GM18505 (cell line): ENCODE data around the gene EMILIN3.

ENCODE experiments used
- ATAC-seq: cut with Tn5 transposase; IDR thresholded peaks from one replicate; pipeline ENCODE4 v1.9.1; 2021; ENCODE audit not compliant: unreplicated experiment
- POLR2A ChIP-seq: IDR thresholded peaks from 4 replicates; pipeline ENCODE4 v1.6.1; 2011; ENCODE audit warnings: borderline replicate concordance; ENCODE audit not compliant: insufficient read depth, insufficient read length; ENCODE audit errors: extremely low read depth

The EMILIN3 gene

DNA sequence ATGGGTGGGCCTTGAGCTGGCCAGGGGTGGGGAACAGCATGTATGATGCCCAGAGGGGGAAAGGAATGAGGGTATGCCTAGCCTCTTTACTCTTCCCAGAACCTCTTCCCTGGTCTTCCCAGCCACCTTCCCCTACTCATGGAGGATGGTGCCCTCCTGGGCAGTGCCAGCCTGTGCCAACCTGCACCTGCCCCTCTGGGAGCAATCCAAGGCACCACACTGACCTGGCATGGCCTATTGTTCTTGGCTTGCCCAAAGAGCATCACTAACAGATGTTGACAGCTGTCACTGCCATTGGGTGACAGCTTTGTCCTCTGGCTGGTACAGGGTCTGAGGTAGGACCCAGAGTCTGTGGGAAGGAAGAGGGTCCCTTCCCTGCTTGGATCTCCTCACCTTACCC is 13.1 kb downstream of the EMILIN3 start:
- no peak for ATAC-seq
- no peak for TF ChIP-seq POLR2A

DNA sequence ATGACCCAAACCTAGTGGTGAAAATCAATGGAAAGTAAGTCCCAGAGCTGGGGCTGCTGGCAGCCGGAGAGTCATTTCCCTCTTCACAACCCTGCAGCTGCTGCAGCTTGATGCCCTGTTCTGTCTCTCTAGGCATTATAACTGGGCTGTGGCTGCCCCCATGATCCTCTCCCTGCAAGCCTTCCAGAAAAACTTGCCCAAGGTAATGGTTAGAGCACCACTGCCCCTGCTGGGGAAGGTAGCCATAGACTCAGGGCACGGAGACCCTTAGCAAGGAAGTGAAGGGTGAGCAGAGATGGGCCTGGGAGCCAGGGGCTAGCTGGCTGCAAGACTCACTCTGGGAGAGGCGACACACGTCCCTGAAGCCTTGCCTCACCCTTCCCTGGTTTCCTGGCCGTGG is 14.0 kb downstream of the EMILIN3 start:
- no peak for ATAC-seq
- no peak for TF ChIP-seq POLR2A

DNA sequence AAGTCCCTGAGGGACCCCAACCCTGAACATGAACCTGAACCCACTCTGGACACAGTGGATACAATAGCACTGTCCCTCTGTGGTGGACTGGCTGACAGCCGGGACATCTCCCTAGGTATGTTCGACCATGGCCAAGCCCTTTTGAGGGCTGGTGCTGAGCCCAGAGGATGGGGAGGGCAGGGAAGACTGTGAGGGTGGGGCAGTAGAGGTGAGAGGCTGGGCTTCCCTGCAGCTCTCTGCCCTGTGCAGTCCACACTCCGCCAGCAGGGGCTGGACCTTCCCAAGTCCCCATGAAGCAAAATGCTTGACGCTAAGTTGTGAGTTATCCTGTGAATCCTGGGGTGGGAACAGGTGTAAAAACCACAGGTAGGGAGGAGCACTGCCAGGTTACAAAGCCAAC is 14.5 kb downstream of the EMILIN3 start:
- TF ChIP-seq POLR2A: no peak
- ATAC-seq: no peak

DNA sequence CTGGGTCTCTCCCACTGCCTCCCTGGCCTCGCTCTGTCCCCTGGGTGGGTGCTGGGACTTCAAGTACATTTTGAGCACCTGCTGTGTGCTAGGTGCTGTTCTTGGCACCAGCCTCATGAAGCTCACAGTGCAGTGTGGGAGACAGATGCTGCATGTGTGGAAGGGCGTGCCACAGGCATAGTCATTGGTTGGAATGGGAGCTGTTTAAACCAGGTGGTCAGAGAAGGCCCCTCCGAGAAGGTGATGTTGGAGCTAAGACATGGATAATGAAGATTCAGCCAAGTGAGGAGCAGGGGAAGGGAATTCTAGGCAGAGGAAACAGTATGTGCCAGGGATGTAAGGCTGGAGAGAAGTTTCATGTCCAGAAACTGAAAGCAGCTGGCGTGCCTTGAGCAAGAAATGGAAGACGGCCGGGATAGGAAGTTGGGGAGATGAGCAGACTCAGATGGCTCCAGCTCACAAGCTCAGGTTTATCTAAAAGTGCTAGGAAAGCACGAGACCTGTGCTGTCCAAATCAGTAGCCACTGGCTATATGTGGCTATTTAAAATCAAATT is 16.1 kb downstream of the EMILIN3 start:
- ATAC-seq: no peak

DNA sequence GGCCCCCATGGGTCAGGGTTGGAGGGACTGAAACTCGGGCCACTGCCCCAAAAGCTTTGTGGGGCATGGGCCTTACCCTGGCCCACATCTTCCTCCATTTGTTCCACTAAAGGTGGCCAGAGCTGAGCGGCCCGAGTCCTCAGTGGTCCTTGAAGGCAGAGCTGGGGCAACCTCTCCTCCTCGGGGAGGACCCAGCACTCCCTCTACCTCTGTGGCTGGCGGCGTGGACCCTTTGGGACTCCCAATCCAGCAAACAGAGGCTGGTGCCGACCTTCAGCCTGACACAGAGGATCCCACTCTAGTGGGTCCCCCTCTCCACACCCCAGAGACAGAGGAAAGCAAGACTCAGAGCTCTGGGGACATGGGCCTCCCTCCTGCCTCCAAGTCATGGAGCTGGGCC is 16.7 kb downstream of the EMILIN3 start:
- no peak for TF ChIP-seq POLR2A
- ATAC-seq: no peak

More for the DNA sequence above, 16.1 kb downstream of the EMILIN3 start:
- TF ChIP-seq POLR2A: no peak

DNA sequence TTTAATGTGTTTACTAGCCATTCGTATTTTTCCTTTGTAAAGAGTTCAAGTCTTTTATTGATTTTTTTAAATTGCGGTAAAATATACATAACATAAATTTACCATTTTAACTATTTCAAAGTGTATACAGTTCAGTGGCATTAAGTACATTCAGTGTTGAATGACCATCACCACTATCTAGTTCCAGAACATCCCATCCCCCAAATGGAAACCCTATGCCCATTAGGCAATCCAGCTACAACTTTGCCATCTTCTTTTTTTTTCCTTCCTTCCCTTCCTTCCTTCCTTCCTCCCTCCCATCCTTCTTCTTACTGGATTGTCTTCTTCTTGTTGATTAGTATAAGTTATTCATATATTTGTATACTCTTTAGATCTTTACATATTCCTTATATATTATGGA is 17.4 kb downstream of the EMILIN3 start:
- ATAC-seq: no peak
- no peak for TF ChIP-seq POLR2A

DNA sequence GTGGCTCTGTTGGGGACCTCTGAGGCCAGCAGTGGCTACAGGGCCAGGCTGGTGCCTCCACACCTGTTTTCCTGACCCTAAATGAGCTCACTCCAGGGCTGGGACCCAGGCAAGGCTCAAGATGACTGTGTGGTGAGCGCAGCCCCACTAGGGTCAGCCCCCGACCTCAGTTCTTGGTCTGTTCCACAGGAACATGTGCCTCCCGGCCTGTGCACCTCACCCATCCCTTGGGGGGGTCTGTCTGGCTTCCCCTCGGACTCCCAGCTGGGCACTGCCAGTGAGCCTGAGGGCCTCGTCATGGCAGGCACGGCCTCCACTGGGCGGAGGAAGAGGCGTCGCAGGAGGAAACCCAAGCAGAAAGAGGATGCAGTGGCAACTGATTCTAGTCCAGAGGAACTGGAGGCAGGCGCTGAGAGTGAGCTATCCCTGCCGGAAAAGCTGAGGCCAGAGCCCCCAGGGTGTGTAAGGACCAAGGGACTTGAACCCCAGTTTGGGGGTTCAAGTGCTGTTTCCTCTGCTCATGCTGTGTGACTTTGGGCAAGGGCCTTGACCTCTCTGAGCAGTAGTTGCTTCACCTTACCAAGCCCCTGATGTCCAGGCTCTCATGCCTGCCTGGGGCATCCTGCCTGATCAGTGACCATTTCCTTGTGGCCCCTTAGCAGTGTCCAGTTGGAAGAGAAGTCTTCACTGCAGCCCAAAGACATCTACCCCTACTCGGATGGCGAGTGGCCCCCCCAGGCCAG is 18.0 kb downstream of the EMILIN3 start:
- ATAC-seq: no peak
- TF ChIP-seq POLR2A: no peak

DNA sequence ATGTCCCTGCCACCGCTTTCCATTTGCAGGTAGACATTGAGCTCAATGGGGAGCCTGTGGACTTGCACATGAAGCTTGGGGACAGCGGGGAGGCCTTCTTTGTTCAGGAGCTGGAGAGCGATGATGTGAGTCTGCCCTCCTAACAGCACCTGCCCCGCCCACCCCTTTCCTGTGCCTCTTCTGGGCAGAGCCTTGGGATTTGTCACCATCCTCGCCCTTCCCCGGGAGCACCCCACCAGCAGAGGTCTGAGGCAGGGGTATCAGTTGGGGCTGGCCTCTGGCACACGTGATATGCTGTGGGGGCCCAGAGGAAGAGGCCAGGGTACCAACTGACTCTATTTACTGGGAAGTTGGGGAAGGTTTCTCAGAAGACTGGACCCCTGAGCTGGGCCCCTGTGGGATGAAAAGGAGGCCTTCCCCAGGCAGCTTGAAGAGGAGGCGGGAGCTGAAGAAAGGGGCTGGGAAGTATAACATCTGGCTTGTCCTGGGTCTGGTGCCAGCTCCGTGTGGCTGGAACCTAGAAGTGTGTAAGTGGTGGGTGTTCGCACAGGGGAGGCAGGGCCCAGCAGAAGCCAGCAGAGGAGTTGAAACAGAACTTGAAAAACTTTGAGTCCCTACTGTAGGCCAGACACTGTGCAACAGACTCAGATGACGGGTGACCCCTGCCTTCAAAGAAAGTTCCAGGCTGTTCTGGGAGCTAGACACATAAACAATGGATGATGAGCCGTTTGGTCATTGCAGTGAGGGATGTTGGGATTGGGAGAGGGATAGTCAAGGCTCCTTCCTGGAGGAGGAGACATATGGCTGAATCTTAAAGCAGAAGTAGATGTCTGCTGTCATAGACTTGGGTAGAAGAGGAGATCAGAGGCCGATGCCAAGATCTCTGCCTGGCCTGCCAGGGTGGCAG is 18.8 kb downstream of the EMILIN3 start:
- TF ChIP-seq POLR2A: no peak
- no peak for ATAC-seq

DNA sequence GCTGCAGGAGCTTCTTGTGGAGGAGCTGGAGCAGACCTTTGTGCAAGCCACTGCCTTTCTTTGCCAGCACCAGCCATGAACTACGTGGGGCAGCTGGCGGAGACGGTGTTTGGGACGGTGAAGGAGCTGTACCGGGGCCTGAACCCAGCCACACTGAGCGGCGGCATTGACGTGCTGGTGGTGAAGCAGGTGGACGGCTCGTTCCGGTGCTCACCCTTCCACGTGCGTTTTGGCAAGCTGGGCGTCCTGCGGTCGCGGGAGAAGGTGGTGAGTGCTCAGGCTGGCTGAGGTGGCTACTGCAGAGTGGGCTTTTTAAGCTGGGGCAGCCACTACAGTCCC is 20.9 kb downstream of the EMILIN3 start:
- TF ChIP-seq POLR2A: no peak
- ATAC-seq: no peak

DNA sequence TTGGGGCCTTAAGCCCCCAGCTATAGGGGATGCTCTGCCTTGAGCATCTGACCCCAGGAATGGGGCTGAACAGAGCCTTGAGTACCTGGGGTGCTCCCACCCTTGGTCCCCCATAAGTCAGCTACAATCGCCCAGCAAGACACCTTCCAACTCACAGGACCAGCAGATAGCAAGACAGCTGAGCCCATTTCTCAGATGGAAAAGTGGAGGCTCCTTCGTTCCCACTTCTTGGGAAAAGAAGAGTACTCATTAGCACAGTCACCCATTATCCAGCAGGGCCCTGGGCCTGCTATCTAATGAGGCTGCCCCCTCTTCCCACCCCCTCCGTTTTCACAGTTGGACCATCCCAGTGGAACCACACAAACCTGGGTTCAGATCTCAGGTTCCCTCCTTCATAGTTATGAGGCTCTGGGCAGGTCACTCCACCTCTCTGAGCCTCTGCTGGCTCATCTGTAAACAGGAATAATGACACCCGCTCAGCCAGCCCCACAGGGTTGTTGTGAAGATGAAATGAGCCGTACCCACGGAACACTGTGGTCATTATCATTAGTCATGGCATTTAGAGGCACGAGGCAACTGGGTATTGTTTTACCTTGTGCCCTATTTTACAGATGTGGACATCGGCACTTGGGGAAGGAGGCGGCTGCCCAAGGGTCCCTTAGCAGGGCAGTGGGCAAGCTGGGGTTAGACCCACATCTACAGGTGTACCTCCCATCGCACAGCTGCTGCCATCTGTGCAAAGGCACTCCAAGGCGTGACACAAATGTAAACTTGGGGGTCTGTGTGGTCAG is 21.5 kb downstream of the EMILIN3 start:
- ATAC-seq: no peak
- no peak for TF ChIP-seq POLR2A

DNA sequence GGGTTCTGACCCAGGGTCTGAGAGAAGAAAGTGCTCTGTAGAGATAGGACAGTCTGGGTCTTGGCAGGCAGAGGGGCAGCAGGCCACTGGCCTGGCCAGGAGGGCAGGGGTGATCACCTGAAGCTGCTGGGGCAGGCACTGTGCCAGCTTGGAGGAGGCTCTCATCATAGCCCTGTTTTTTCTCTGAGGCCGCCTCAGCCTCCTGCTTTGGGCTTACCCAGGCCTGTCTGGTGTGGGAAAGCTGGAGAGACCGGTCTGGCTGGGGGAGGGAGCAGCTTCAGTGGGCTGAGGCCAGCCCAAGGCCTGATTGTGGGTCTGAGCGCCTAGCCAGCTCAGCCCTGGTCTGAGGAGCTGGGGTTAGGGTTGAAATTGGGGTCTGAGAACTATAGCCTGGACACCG is 22.1 kb downstream of the EMILIN3 start:
- no peak for TF ChIP-seq POLR2A
- no peak for ATAC-seq

DNA sequence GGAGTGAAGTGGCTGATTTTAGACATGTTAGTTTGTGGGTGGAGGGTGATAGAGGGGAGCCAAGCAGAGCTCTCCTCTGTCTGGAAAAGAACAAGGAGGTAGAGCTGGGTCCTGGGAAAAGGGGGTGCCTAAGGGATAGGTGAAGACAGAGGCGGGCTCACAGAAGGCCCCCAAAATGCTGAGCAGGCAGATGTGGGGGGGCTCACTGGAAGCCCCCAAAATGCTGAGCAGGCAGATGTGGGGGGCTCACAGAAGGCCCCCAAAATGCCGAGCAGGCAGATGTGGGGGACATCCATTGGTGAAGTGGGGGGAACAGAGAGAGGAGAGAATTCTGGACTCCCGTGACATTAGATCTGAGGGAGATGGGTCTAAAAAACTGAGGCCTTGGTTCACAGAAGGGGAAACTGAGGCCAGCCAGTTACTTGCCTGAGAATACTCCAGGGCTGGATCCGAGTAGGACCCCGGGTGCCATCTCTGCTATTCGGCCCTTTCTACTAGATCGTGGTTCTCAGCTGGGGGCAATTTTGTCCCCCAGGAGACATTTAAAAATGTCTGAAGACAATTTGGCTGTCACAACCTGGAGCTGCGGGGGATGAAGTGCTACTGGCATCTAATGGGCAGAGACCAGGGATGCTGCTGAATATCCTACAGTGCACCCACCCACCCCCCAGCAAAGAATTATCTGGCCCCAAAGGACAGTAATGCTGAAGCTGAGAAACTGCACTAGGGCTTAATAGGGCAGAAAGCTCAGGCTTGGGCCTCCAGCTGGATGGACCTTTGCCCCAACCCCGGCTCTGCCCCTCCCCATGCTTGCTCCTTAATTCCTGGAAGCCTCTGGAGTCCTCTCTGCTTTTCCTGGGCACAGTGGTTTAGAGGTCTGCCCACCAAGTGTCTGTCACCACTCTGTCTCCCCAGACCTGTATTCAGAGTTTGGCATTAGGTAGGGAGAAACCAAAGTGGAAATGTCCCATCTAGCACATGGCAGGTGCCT is 23.8 kb downstream of the EMILIN3 start:
- no peak for ATAC-seq
- TF ChIP-seq POLR2A: no peak

DNA sequence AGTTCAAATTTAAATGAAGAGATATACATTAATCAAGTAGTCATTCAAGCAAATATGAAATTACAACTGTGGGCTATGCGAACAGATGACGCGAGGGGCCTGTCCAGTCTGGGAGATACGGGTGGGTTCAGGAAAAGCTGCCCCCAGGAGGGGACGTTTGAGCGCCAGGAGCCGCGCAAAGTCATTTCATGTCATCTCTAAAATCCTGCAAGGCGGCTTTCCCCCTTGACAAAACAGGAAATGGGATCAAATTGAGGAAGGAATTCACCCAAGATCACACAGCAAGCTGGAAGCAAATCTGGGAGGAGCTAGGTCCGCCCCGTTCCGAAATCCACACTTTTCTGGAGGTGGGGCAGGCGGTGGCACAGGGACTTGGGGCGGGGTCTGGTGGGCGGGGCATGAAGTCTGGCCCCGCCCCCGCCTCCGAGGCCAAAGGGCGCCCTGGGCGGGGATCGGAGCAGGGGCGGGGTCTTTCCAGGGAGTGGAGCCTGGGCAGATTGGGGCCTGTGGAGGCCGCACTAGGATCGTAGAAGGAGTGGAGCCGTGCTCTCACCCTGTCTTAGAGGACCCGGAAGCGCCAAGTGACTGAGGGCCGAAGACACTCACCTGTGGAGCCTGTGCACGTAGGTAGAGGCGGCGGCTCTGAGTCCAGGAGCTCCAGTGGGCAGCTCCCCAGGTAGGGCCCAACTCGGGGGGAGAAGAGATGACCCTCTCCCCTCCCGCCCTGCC is 26.1 kb downstream of the EMILIN3 start, which contains the start of gene LPIN3:
Gene LPIN3 (plus strand): TSS at position 495 of the 729 bp plus-strand sequence. CDS start 4,983 bp downstream, outside the sequence.
- no peak for TF ChIP-seq POLR2A
- ATAC-seq: peak; percentile 7
